SK-N-SH (cell line): Measurements from ENCODE around the gene SLC38A6.

Experiments
- CHD2 ChIP-seq: fragments of 150-350 bp; IDR thresholded peaks from 2 replicates; pipeline ENCODE4 v1.6.1; 2018; ENCODE audit warnings: low read length; ENCODE audit not compliant: partially characterized antibody
- CTCF ChIP-seq: fragments of 200-600 bp; sonication (generic); IDR thresholded peaks from 2 replicates; pipeline ENCODE4 v1.6.1; 2017; ENCODE audit warnings: antibody characterized with exemption, mild to moderate bottlenecking, moderate library complexity
- FOXM1 ChIP-seq: IDR thresholded peaks from 2 replicates; pipeline ENCODE4 v1.4.0; 2012; ENCODE audit warnings: low read depth, mild to moderate bottlenecking
- IRF3 ChIP-seq: fragments of 150-350 bp; IDR thresholded peaks from 2 replicates; pipeline ENCODE4 v1.6.1; 2016; ENCODE audit warnings: mild to moderate bottlenecking, low read depth, low read length
- JUND ChIP-seq: IDR thresholded peaks from 2 replicates; pipeline ENCODE4 v1.4.0; 2012
- MAX ChIP-seq: IDR thresholded peaks from 2 replicates; pipeline ENCODE4 v1.4.0; 2012; ENCODE audit warnings: low read depth
- NRF1 ChIP-seq: IDR thresholded peaks from 2 replicates; pipeline ENCODE4 v1.6.1; 2012; ENCODE audit warnings: low read depth, mild to moderate bottlenecking, low read length
- POLR2AphosphoS5 ChIP-seq: IDR thresholded peaks from 2 replicates; pipeline ENCODE4 v1.6.1; 2012; ENCODE audit warnings: low read depth, low read length
- SMC3 ChIP-seq: IDR thresholded peaks from 2 replicates; pipeline ENCODE4 v1.6.1; 2012; ENCODE audit warnings: low read depth, low read length, improper control_type of control experiment
- TAF1 ChIP-seq: IDR thresholded peaks from 2 replicates; pipeline ENCODE4 v1.6.1; 2012; ENCODE audit warnings: low read depth, mild to moderate bottlenecking, low read length, moderate library complexity, borderline replicate concordance
- USF1 ChIP-seq: IDR thresholded peaks from 2 replicates; pipeline ENCODE4 v1.4.0; 2012; ENCODE audit warnings: low read depth, borderline replicate concordance

- no peak for TF ChIP-seq TAF1
- no peak for TF ChIP-seq CTCF
- no peak for TF ChIP-seq JUND
- TF ChIP-seq NRF1 = no peak
- no peak for TF ChIP-seq POLR2AphosphoS5
- TF ChIP-seq MAX = no peak
- no peak for TF ChIP-seq USF1
- TF ChIP-seq FOXM1 = no peak
- no peak for TF ChIP-seq CHD2
- no peak for TF ChIP-seq IRF3
- TF ChIP-seq SMC3 = no peak
Observed at GRCh38 chr14:60998617-60999016, 17.6 kb downstream of the SLC38A6 start.
